ENCODE measurements around the gene ARL2BP. TPM values are rescaled to one million over a fixed set of nuclear protein-coding genes. Genes with fewer than 3 reads are reported as not detected.

ARL2BP gene
- total and polyA plus RNA-seq, 2 of the 13 experiments (the other 11 are each of a cell fraction or from before 2014, with no cell fraction given): 64.3 to 67.6 TPM

- TF ChIP-seq SALL2 (CRISPR knock-in tag; IDR thresholded peaks at IDR 0.05) (no peak), MXI1 (IDR thresholded peaks at IDR 0.05; ENCODE audit: borderline replicate concordance, low read depth, low read length) (0 out of 3 replicates have a peak, but pooled peaks have one; percentile 4), ZNF780A (CRISPR knock-in tag; IDR thresholded peaks at IDR 0.05) (peak; percentile 39; the same call in 1 of the 2 replicates), KIAA2018 (CRISPR knock-in tag; IDR thresholded peaks at IDR 0.05; ENCODE audit: borderline replicate concordance) (0 out of 2 replicates have a peak, but pooled peaks have one; percentile 59), ZFP1 (CRISPR knock-in tag; IDR thresholded peaks at IDR 0.05) (no peak), ATF3 (CRISPR knock-in tag; IDR thresholded peaks at IDR 0.05) (no peak), ZNF326 (CRISPR knock-in tag; IDR thresholded peaks at IDR 0.05; ENCODE audit: borderline replicate concordance) (no peak), MAZ (IDR thresholded peaks at IDR 0.05; ENCODE audit: borderline replicate concordance, low read depth, low read length) (no peak), MAZ (CRISPR knock-in tag; IDR thresholded peaks at IDR 0.05; ENCODE audit: low read depth) (peak; percentile 5; the same call in 1 of the 2 replicates), ZC3H4 (CRISPR knock-in tag; IDR thresholded peaks at IDR 0.05; ENCODE audit: borderline replicate concordance) (no peak), PCBP2 (optimal IDR thresholded peaks at IDR 0.05; ENCODE audit: low read depth, low read length, poor library complexity, severe bottlenecking) (no peak), ZMYM3 (CRISPR knock-in tag; IDR thresholded peaks at IDR 0.05) (peak; percentile 81), ZNF510 (CRISPR knock-in tag; IDR thresholded peaks at IDR 0.05; ENCODE audit: low read depth) (peak; percentile 14; the same call in 1 of the 2 replicates), THYN1 (CRISPR knock-in tag; IDR thresholded peaks at IDR 0.05; ENCODE audit: borderline replicate concordance, low read depth) (no peak), ZNF33A (CRISPR knock-in tag; IDR thresholded peaks at IDR 0.05; ENCODE audit: borderline replicate concordance) (0 out of 2 replicates have a peak, but pooled peaks have one; percentile 97), ZNF577 (CRISPR knock-in tag; IDR thresholded peaks at IDR 0.05; ENCODE audit: borderline replicate concordance, low read depth) (no peak), ZNF720 (CRISPR knock-in tag; IDR thresholded peaks at IDR 0.05) (no peak)
- TF ChIP-seq, protein P1, sequence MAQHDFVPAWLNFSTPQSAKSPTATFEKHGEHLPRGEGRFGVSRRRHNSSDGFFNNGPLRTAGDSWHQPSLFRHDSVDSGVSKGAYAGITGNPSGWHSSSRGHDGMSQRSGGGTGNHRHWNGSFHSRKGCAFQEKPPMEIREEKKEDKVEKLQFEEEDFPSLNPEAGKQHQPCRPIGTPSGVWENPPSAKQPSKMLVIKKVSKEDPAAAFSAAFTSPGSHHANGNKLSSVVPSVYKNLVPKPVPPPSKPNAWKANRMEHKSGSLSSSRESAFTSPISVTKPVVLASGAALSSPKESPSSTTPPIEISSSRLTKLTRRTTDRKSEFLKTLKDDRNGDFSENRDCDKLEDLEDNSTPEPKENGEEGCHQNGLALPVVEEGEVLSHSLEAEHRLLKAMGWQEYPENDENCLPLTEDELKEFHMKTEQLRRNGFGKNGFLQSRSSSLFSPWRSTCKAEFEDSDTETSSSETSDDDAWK (CRISPR knock-in tag; IDR thresholded peaks at IDR 0.05): no peak
Observed at GRCh38 chr16:57299009-57299718, 54.1 kb downstream of the ARL2BP start (continued).
